GM12891 (cell line): ENCODE data around the gene KAT7.

ENCODE experiments used
- PAX5 ChIP-seq: IDR thresholded peaks from 2 replicates; pipeline ENCODE4 v1.6.1; 2011; ENCODE audit warnings: low read length, moderate library complexity, mild to moderate bottlenecking; ENCODE audit not compliant: insufficient read depth, severe bottlenecking
- POLR2A ChIP-seq: IDR thresholded peaks from 2 replicates; pipeline ENCODE4 v1.6.1; 2011; ENCODE audit warnings: low read depth, low read length, control low read depth
- POLR2AphosphoS5 ChIP-seq: IDR thresholded peaks from 2 replicates; pipeline ENCODE4 v1.6.1; 2011; ENCODE audit warnings: low read depth, low read length, control low read depth
- SPI1 ChIP-seq: IDR thresholded peaks from 2 replicates; pipeline ENCODE4 v1.6.1; 2011; ENCODE audit warnings: low read depth, low read length, control low read depth
- TAF1 ChIP-seq: IDR thresholded peaks from 2 replicates; pipeline ENCODE4 v1.6.1; 2011; ENCODE audit warnings: low read depth, low read length, control low read depth

DNA sequence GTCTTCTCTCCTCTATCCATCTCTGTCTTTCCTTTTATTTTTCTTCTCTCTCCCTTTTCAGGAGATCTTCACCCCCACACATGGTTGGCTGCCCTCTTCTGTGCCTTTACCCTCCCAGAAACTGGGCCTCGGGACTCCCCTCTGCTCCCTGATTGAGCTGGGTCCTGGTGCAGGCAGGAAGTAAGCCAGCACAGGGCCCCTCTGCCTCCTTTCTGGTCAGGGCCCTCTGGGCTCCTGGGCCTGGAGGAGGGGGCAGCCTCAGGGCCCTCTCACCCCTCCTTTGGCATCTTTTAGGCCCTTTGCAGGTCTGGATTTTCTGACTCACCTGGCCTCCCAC lies 80.5 kb downstream of the KAT7 start:
- TF ChIP-seq TAF1 (no peak), PAX5 (no peak), POLR2A (no peak), POLR2AphosphoS5 (no peak), SPI1 (no peak)
